Neural progenitor cell (in vitro differentiated cells): ENCODE data around the gene FTCD.

Source experiments
- EZH2 ChIP-seq: fragments of 200-600 bp; sonication (generic); IDR thresholded peaks from 2 replicates; pipeline ENCODE4 v1.6.1; 2017; ENCODE audit warnings: antibody characterized with exemption, mild to moderate bottlenecking, moderate library complexity
- TF ChIP-seq, protein P1 (sequence below): fragments of 200-600 bp; sonication (generic); IDR thresholded peaks from 2 replicates; pipeline ENCODE4 v1.5.1; 2017; ENCODE audit warnings: antibody characterized with exemption, mild to moderate bottlenecking

DNA sequence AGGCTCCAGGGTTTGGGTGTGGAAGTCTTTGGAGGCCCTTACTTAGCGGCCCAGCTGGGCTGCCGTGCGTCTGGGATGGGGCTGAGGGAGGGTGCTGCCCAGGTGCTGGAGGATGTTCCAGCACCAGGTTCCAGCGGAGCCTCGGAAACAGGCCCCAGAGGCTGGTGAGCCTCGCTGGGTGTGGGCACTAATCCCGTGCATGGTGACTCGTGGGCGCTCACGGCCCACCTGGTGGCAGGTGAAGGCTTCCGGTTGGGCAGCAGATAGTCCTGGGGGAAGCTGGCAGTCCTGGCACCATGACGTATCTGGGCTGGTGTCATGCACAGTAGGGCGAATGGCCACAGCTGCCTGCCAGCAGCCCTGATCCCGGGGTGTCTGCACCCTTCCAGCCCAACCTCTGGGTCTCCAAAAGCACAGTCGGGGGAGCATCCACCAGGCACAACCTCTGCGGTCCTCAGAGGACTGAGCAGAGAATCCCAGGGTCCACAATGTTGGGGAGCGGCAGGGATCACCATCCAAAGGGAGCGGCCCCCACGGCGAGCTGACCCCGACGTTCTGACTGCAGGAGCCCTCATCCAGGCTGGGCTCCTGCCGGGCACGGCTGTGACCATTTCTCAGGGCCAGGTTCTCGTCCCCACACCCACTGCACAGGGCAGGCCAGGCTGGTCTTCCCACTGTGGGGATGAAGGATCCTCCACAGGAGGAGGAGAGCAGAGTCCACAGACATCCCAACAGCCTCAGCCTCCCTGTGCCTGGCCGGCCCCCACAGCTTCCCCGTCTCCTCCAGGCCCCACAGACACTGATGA lies 25.3 kb downstream of the FTCD start:
- TF ChIP-seq, protein P1, sequence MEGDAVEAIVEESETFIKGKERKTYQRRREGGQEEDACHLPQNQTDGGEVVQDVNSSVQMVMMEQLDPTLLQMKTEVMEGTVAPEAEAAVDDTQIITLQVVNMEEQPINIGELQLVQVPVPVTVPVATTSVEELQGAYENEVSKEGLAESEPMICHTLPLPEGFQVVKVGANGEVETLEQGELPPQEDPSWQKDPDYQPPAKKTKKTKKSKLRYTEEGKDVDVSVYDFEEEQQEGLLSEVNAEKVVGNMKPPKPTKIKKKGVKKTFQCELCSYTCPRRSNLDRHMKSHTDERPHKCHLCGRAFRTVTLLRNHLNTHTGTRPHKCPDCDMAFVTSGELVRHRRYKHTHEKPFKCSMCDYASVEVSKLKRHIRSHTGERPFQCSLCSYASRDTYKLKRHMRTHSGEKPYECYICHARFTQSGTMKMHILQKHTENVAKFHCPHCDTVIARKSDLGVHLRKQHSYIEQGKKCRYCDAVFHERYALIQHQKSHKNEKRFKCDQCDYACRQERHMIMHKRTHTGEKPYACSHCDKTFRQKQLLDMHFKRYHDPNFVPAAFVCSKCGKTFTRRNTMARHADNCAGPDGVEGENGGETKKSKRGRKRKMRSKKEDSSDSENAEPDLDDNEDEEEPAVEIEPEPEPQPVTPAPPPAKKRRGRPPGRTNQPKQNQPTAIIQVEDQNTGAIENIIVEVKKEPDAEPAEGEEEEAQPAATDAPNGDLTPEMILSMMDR: no peak
- no peak for TF ChIP-seq EZH2
